Lung (tissue), 12 donors: ENCODE data around the gene MYOM1. TPM values are rescaled to one million over a fixed set of nuclear protein-coding genes. Genes with fewer than 3 reads are reported as not detected.

Experiments used
- ATAC-seq: fragments of 200-7000 bp; cut with Tn5 transposase; one replicate; pipeline ENCODE4 v1.9.1; 2020; ENCODE audit warnings: moderate number of reproducible peaks; ENCODE audit not compliant: insufficient read depth, low FRiP score
- DNase-seq, 3 donors: peaks; one replicate each; pipeline ENCODE4 v3.0.0-alpha.2; 2013 to 2017
- H3K27ac ChIP-seq, 2 donors: one replicate each; pipeline ENCODE4 v1.5.1; 2013; ENCODE audit warnings: mild to moderate bottlenecking in 2 of 2, moderate library complexity in 2 of 2, control low read depth in 1 of 2, inconsistent platforms in 1 of 2, low read depth in 1 of 2, low read length in 1 of 2
- H3K27me3 ChIP-seq, 3 donors: one replicate each; pipeline ENCODE4 v1.5.1; 2013; ENCODE audit warnings: low read length in 2 of 3; ENCODE audit not compliant: control insufficient read depth in 3 of 3, insufficient read depth in 3 of 3
- H3K36me3 ChIP-seq, 4 donors: one replicate each; pipeline ENCODE4 v1.5.1; 2013; ENCODE audit warnings: low read length in 4 of 4, mild to moderate bottlenecking in 1 of 4, moderate library complexity in 1 of 4; ENCODE audit not compliant: control insufficient read depth in 4 of 4, insufficient read depth in 4 of 4
- H3K4me1 ChIP-seq, 5 donors: one replicate each; pipeline ENCODE4 v1.5.1; 2013; ENCODE audit warnings: low read length in 5 of 5, mild to moderate bottlenecking in 2 of 5, moderate library complexity in 1 of 5; ENCODE audit not compliant: control insufficient read depth in 5 of 5, insufficient read depth in 5 of 5
- H3K4me3 ChIP-seq: one replicate; pipeline ENCODE4 v1.5.1; 2013; ENCODE audit warnings: mild to moderate bottlenecking, control low read depth, moderate library complexity
- H3K9ac ChIP-seq, 2 donors: one replicate each; pipeline ENCODE4 v1.5.1; 2013; ENCODE audit warnings: low read length in 2 of 2, control low read depth in 1 of 2; ENCODE audit not compliant: insufficient read depth in 1 of 2
- H3K9me3 ChIP-seq, 4 donors: one replicate each; pipeline ENCODE4 v1.5.1; 2013; ENCODE audit warnings: low read length in 3 of 4, mild to moderate bottlenecking in 1 of 4, moderate library complexity in 1 of 4; ENCODE audit not compliant: control insufficient read depth in 4 of 4, insufficient read depth in 3 of 4
- CTCF ChIP-seq: IDR thresholded peaks from 2 replicates; pipeline ENCODE4 v1.5.1; 2012; ENCODE audit warnings: mild to moderate bottlenecking; ENCODE audit errors: control extremely low read depth, extremely low read depth
- WGBS, 2 donors: extraction: QIAGEN DNeasy Blood & Tissue Kit; methylation state at CpG; one replicate each; pipeline ENCODE4 v1.1.7; 2013; 5-methylcytosine and 5-hydroxymethylcytosine counted together
- polyA plus RNA-seq, 2 donors: library from polyadenylated mRNA; stranded (reverse); fragments of 200-250 nt; gene quantifications; one replicate each; pipeline ENCODE4 v1.2.1, GENCODE V29; 2013
- total RNA-seq, 2 donors: library from RNA; depleted of rRNA in 1 of 2; stranded (reverse); fragments of >200 nt in 1 of 2; gene quantifications; one replicate each; pipeline ENCODE4 v1.2.1, GENCODE V29; 2014 to 2021
- donor health status: control.
- donor health status: control.
- donor health status: Bipolar disorder and iron deficiency.
- donor health status: healthy.
- donor health status: DM: yes; HTN: yes; CAD: no.

Gene MYOM1
- total and polyA plus RNA-seq, 4 donors = 0.61 to 4.6 (median 1.3) TPM

DNA sequence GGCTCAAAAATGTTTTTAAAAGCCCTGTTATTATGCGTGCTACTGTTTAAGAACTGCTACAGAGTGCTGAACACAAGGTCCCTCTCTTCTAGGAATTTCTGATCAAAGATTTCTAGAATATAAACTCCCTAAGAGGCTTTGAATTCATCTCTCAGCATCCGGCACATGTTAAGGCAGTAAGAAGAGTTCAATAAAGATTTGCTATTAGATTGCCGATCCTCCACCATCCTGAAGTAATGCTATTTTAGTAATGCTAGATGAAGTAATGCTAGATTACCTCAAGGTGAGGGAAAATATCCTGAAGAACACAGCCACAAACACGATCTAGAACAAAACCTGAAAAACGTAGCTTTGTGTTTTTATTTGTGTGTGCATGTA, 41.2 kb upstream of the MYOM1 start:
- no peak for ATAC-seq
- H3K4me1 ChIP-seq = peaks cover 0 to 30% (median 13%) of the 10 kb centered on the region in 5 donors

GRCh38 chr18:3257627-3258120, 37.9 kb upstream of the MYOM1 start:
- no peak for ATAC-seq
- no peaks in the 10 kb centered on the region for H3K9me3 ChIP-seq
- no peak overlapping the region for H3K4me3 ChIP-seq
- 86 to 90% methylated on average over 2 of the region's 2 CpGs for WGBS, 2 donors
- no peak for DNase-seq
- peak overlapping the region in 1 of 2 donors; percentile 95 for H3K27ac ChIP-seq
- TF ChIP-seq CTCF = no peak
- H3K27me3 ChIP-seq = no peaks in the 10 kb centered on the region
- H3K4me1 ChIP-seq = peaks cover 0 to 10% (median 6%) of the 10 kb centered on the region in 5 donors
- H3K9ac ChIP-seq = no peak overlapping the region
- peaks cover 17 to 48% (median 30%) of the 10 kb centered on the region in 4 donors for H3K36me3 ChIP-seq

More for the DNA sequence above, 41.2 kb upstream of the MYOM1 start:
- no peak for DNase-seq
- H3K27ac ChIP-seq = peak overlapping the region; percentile 98 to 100
- peak overlapping the region; percentile 97 for H3K4me3 ChIP-seq
- no peak for TF ChIP-seq CTCF
- 13 to 17% methylated on average over 5 of the region's 5 CpGs for WGBS, 2 donors
- no peaks in the 10 kb centered on the region for H3K9me3 ChIP-seq
- H3K9ac ChIP-seq = peak overlapping the region; percentile 59 to 86
- peaks cover 10 to 22% (median 16%) of the 10 kb centered on the region in 4 donors for H3K36me3 ChIP-seq
- H3K27me3 ChIP-seq = no peaks in the 10 kb centered on the region

DNA sequence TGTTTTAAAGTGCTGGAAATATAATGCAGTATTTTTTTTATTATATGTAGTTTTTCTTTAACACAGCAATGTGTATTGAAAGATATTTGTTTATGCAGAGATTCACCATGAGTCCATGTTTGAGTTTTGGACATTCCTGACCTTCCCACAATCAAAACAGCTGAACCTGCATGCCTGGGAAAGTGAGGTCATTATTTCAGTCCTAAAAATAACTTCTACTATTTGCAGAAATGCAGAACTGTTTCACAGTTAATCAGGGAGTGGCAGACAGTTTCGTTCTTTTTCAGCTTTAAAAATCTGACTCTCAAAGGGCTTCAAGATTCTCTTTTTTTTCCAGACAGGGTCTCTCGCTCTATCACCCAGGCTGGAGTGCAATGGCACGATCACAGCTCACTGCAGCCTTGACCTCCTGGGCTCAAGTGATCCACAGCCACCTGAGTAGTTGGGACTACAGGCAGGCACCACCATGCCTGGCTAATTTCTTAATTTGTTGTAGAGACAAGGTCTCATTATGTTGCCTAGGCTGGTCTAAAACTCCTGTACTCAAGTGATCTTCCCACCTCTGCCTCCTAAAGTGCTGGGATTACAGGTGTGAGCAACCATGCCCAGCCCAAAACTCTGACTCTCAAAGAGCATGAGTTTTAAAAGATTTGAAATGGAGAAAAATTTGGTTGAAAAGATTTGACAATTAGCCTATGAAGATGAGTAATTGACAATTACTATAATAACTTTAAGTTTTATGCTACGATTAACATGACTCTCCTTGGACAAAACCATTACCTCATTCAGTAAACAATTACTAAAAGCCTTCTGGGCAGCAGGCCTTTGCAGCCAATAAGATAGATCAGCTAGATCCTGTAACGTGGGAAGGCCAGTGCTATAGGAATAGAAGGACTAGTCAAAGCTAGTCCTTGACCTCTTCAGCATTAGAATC, 37.2 kb upstream of the MYOM1 start:
- 48 to 78% methylated on average over 5 of the region's 5 CpGs for WGBS, 2 donors
- Histone ChIP-seq H3K27ac (peak overlapping the region; percentile 69 to 95), H3K9me3 (no peaks in the 10 kb centered on the region), H3K36me3 (peaks cover 17 to 48% (median 30%) of the 10 kb centered on the region in 4 donors), H3K27me3 (no peaks in the 10 kb centered on the region), H3K9ac (no peak overlapping the region), H3K4me3 (no peak overlapping the region), H3K4me1 (peaks cover 0 to 11% (median 6%) of the 10 kb centered on the region in 5 donors)
- no peak for ATAC-seq
- TF ChIP-seq CTCF = no peak
- DNase-seq = peak in 2 of 3 donors; percentile 24 to 32
